Stomach smooth muscle (tissue), 2 donors: ENCODE measurements around the gene EIF3D.

Experiments
- H3K27ac ChIP-seq: one replicate; pipeline ENCODE4 v1.7.0; 2013; ENCODE audit warnings: mild to moderate bottlenecking, low read length, inconsistent platforms
- H3K27me3 ChIP-seq, 2 donors: one replicate each; pipeline ENCODE4 v1.7.0; 2013; ENCODE audit warnings: low read length in 2 of 2; ENCODE audit not compliant: insufficient read depth in 2 of 2, control insufficient read depth in 1 of 2
- H3K36me3 ChIP-seq, 2 donors: one replicate each; pipeline ENCODE4 v1.7.0; 2013; ENCODE audit warnings: low read length in 2 of 2; ENCODE audit not compliant: control insufficient read depth in 2 of 2, insufficient read depth in 2 of 2
- H3K4me1 ChIP-seq: one replicate; pipeline ENCODE4 v1.7.0; 2013; ENCODE audit warnings: low read length; ENCODE audit not compliant: control insufficient read depth, insufficient read depth
- H3K4me3 ChIP-seq, 2 donors: one replicate each; pipeline ENCODE4 v1.7.0; 2013; ENCODE audit warnings: low read length in 2 of 2
- H3K9ac ChIP-seq, 2 donors: one replicate each; pipeline ENCODE4 v1.7.0; 2013; ENCODE audit warnings: low read length in 2 of 2, mild to moderate bottlenecking in 1 of 2
- H3K9me3 ChIP-seq, 2 donors: one replicate each; pipeline ENCODE4 v1.7.0; 2013; ENCODE audit warnings: low read length in 2 of 2; ENCODE audit not compliant: control insufficient read depth in 2 of 2
- donor health status: healthy.
- donor health status: Pancreatic carcinoma.

The EIF3D gene

GRCh38 chr22:36528795-36529751 is at the start of gene EIF3D:
Gene EIF3D, minus strand, starts transcription at chr22:36529166. Its CDS starts 3,045 bp downstream, at chr22:36526121.
- Histone ChIP-seq H3K36me3 (peaks cover 19 to 22% of the 10 kb centered on the region in 2 donors), H3K27ac (peak within 1 kb of the TSS; percentile 85), H3K9ac (peak within 1 kb of the TSS; percentile 96), H3K27me3 (peaks cover 0 to 2% of the 10 kb centered on the region in 2 donors), H3K4me3 (peak within 1 kb of the TSS; percentile 91 to 97), H3K4me1 (peaks cover 18% of the 10 kb centered on the region), H3K9me3 (no peaks in the 10 kb centered on the region)

GRCh38 chr22:36578619-36579018 is 49.7 kb upstream of the EIF3D start:
- H3K9ac ChIP-seq = no peak overlapping the region
- no peaks in the 10 kb centered on the region for H3K4me1 ChIP-seq
- H3K9me3 ChIP-seq = no peaks in the 10 kb centered on the region
- no peak overlapping the region for H3K4me3 ChIP-seq
- peaks cover 0 to 17% of the 10 kb centered on the region in 2 donors for H3K27me3 ChIP-seq
- no peak overlapping the region for H3K27ac ChIP-seq
- no peaks in the 10 kb centered on the region for H3K36me3 ChIP-seq

GRCh38 chr22:36577019-36577418 is 48.1 kb upstream of the EIF3D start:
- Histone ChIP-seq H3K4me1 (no peaks in the 10 kb centered on the region), H3K4me3 (no peak overlapping the region), H3K27me3 (peaks cover 0 to 15% of the 10 kb centered on the region in 2 donors), H3K9me3 (no peaks in the 10 kb centered on the region), H3K9ac (no peak overlapping the region), H3K36me3 (no peaks in the 10 kb centered on the region), H3K27ac (no peak overlapping the region)

- no peak overlapping the region for H3K9ac ChIP-seq
- H3K36me3 ChIP-seq = no peaks in the 10 kb centered on the region
- no peak overlapping the region for H3K27ac ChIP-seq
- H3K4me1 ChIP-seq = no peaks in the 10 kb centered on the region
- H3K27me3 ChIP-seq = peaks cover 0 to 9% of the 10 kb centered on the region in 2 donors
- no peaks in the 10 kb centered on the region for H3K9me3 ChIP-seq
- H3K4me3 ChIP-seq = no peak overlapping the region
Observed at GRCh38 chr22:36574728-36575127, 45.8 kb upstream of the EIF3D start.

- Histone ChIP-seq H3K4me3 (no peak overlapping the region), H3K9ac (no peak overlapping the region), H3K27ac (no peak overlapping the region), H3K4me1 (no peaks in the 10 kb centered on the region), H3K27me3 (peaks cover 0 to 9% of the 10 kb centered on the region in 2 donors), H3K9me3 (no peaks in the 10 kb centered on the region), H3K36me3 (no peaks in the 10 kb centered on the region)
Observed at GRCh38 chr22:36573815-36574363, 44.9 kb upstream of the EIF3D start.

- no peaks in the 10 kb centered on the region for H3K4me1 ChIP-seq
- H3K4me3 ChIP-seq = no peak overlapping the region
- H3K36me3 ChIP-seq = no peaks in the 10 kb centered on the region
- H3K27ac ChIP-seq = no peak overlapping the region
- no peak overlapping the region for H3K9ac ChIP-seq
- H3K9me3 ChIP-seq = no peaks in the 10 kb centered on the region
- H3K27me3 ChIP-seq = peaks cover 0 to 7% of the 10 kb centered on the region in 2 donors
Observed at GRCh38 chr22:36571991-36572390, 43.0 kb upstream of the EIF3D start.

GRCh38 chr22:36569999-36570398 is 41.0 kb upstream of the EIF3D start:
- H3K27me3 ChIP-seq = peaks cover 3 to 13% of the 10 kb centered on the region in 2 donors
- H3K9ac ChIP-seq = no peak overlapping the region
- no peaks in the 10 kb centered on the region for H3K36me3 ChIP-seq
- H3K27ac ChIP-seq = no peak overlapping the region
- H3K9me3 ChIP-seq = no peaks in the 10 kb centered on the region
- H3K4me1 ChIP-seq = no peaks in the 10 kb centered on the region
- no peak overlapping the region for H3K4me3 ChIP-seq

- no peaks in the 10 kb centered on the region for H3K4me1 ChIP-seq
- no peaks in the 10 kb centered on the region for H3K9me3 ChIP-seq
- no peaks in the 10 kb centered on the region for H3K36me3 ChIP-seq
- H3K9ac ChIP-seq = no peak overlapping the region
- H3K4me3 ChIP-seq = no peak overlapping the region
- no peak overlapping the region for H3K27ac ChIP-seq
- H3K27me3 ChIP-seq = peaks cover 10 to 19% of the 10 kb centered on the region in 2 donors
Observed at GRCh38 chr22:36568846-36569245, 39.9 kb upstream of the EIF3D start.

GRCh38 chr22:36566720-36567119 is 37.8 kb upstream of the EIF3D start:
- no peaks in the 10 kb centered on the region for H3K4me1 ChIP-seq
- H3K9me3 ChIP-seq = no peaks in the 10 kb centered on the region
- H3K27ac ChIP-seq = no peak overlapping the region
- no peaks in the 10 kb centered on the region for H3K36me3 ChIP-seq
- no peak overlapping the region for H3K9ac ChIP-seq
- H3K27me3 ChIP-seq = peaks cover 16 to 27% of the 10 kb centered on the region in 2 donors
- H3K4me3 ChIP-seq = no peak overlapping the region

GRCh38 chr22:36565686-36566085 is 36.7 kb upstream of the EIF3D start:
- Histone ChIP-seq H3K27me3 (peaks cover 20 to 27% of the 10 kb centered on the region in 2 donors), H3K4me3 (no peak overlapping the region), H3K9me3 (no peaks in the 10 kb centered on the region), H3K4me1 (no peaks in the 10 kb centered on the region), H3K9ac (no peak overlapping the region), H3K36me3 (no peaks in the 10 kb centered on the region), H3K27ac (no peak overlapping the region)

- H3K36me3 ChIP-seq = no peaks in the 10 kb centered on the region
- H3K27me3 ChIP-seq = peaks cover 20 to 29% of the 10 kb centered on the region in 2 donors
- H3K4me1 ChIP-seq = no peaks in the 10 kb centered on the region
- H3K27ac ChIP-seq = no peak overlapping the region
- no peak overlapping the region for H3K9ac ChIP-seq
- no peak overlapping the region for H3K4me3 ChIP-seq
- H3K9me3 ChIP-seq = no peaks in the 10 kb centered on the region
Observed at GRCh38 chr22:36565159-36565507, 36.2 kb upstream of the EIF3D start.
